GM21390 (cell line): ENCODE results near the gene METRNL.
"Not testable (repeated sequence)": the region's sequence is repeated elsewhere in the genome, so short reads cannot be mapped to it uniquely, and the experiment has no call there.

ENCODE experiments used
- ATAC-seq: cut with Tn5 transposase; IDR thresholded peaks from one replicate; pipeline ENCODE4 v1.9.1; 2021; ENCODE audit not compliant: unreplicated experiment

METRNL gene

GRCh38 chr17:83079352-83079747 lies at the start of gene METRNL:
Gene METRNL (plus strand): TSS chr17:83079609. CDS start chr17:83079816, 207 bp downstream.
- ATAC-seq: no peak

- no peak for ATAC-seq
Observed at GRCh38 chr17:83030432-83030831, 49.0 kb upstream of the METRNL start.

GRCh38 chr17:83031321-83031945 lies 48.0 kb upstream of the METRNL start:
- no peak for ATAC-seq

GRCh38 chr17:83031946-83032451 lies 47.4 kb upstream of the METRNL start:
- not testable (repeated sequence) for ATAC-seq

- ATAC-seq: no peak
Observed at GRCh38 chr17:83032781-83033180, 46.6 kb upstream of the METRNL start.

- ATAC-seq: no peak
Observed at GRCh38 chr17:83034525-83034924, 44.9 kb upstream of the METRNL start.

GRCh38 chr17:83035722-83036121 lies 43.7 kb upstream of the METRNL start:
- ATAC-seq: no peak

GRCh38 chr17:83036193-83036592 lies 43.2 kb upstream of the METRNL start:
- no peak for ATAC-seq

- ATAC-seq: no peak
Observed at GRCh38 chr17:83036666-83037065, 42.7 kb upstream of the METRNL start.

GRCh38 chr17:83037084-83037873 lies 42.1 kb upstream of the METRNL start:
- no peak for ATAC-seq

GRCh38 chr17:83037874-83038165 lies 41.6 kb upstream of the METRNL start:
- ATAC-seq: no peak

GRCh38 chr17:83038983-83039382 lies 40.4 kb upstream of the METRNL start:
- ATAC-seq: not testable (repeated sequence)

- no peak for ATAC-seq
Observed at GRCh38 chr17:83041305-83041704, 38.1 kb upstream of the METRNL start.

GRCh38 chr17:83042522-83043158 lies 36.8 kb upstream of the METRNL start:
- ATAC-seq: no peak

- not testable (repeated sequence) for ATAC-seq
Observed at GRCh38 chr17:83044479-83044878, 34.9 kb upstream of the METRNL start.

GRCh38 chr17:83046448-83047181 lies 32.8 kb upstream of the METRNL start:
- no peak for ATAC-seq

- ATAC-seq: no peak
Observed at GRCh38 chr17:83047182-83047478, 32.3 kb upstream of the METRNL start.

- not testable (repeated sequence) for ATAC-seq
Observed at GRCh38 chr17:83047818-83048475, 31.5 kb upstream of the METRNL start.

- ATAC-seq: no peak
Observed at GRCh38 chr17:83050651-83051395, 28.6 kb upstream of the METRNL start.
